Measurements from ENCODE around the gene TBCC.

The TBCC gene, protein sequence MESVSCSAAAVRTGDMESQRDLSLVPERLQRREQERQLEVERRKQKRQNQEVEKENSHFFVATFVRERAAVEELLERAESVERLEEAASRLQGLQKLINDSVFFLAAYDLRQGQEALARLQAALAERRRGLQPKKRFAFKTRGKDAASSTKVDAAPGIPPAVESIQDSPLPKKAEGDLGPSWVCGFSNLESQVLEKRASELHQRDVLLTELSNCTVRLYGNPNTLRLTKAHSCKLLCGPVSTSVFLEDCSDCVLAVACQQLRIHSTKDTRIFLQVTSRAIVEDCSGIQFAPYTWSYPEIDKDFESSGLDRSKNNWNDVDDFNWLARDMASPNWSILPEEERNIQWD

GRCh38 chr6:42745640-42746462 lies at the start of gene TBCC:
TBCC (minus strand) TSS chr6:42746103; CDS start chr6:42746073, 30 bp downstream.
- peak; percentile 89 to 95 for DNase-seq (ENCODE audit: low read depth in 2 of 2)

DNA sequence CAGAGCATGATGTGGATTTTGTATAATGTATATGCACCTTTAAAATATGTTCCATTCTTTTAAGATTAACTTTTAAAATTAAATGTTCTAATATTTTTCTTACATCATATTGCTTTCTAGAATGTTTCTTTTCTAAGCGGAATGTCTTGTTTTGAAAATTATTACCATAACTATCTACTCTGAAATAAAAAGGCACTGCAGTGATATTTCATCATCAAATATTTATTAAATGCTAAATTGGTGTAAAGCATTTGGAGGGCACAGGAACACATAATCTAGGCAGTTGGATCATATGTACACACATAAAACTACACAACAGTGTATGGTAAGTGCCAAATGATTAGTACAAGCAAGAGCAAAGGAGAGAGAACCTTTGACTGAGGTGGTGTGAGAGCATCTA lies 49.7 kb upstream of the TBCC start:
- no peak for DNase-seq (ENCODE audit: low read depth in 2 of 2)

- no peak for DNase-seq (ENCODE audit: low read depth in 2 of 2)
Observed at GRCh38 chr6:42791706-42792320, 45.9 kb upstream of the TBCC start.

DNA sequence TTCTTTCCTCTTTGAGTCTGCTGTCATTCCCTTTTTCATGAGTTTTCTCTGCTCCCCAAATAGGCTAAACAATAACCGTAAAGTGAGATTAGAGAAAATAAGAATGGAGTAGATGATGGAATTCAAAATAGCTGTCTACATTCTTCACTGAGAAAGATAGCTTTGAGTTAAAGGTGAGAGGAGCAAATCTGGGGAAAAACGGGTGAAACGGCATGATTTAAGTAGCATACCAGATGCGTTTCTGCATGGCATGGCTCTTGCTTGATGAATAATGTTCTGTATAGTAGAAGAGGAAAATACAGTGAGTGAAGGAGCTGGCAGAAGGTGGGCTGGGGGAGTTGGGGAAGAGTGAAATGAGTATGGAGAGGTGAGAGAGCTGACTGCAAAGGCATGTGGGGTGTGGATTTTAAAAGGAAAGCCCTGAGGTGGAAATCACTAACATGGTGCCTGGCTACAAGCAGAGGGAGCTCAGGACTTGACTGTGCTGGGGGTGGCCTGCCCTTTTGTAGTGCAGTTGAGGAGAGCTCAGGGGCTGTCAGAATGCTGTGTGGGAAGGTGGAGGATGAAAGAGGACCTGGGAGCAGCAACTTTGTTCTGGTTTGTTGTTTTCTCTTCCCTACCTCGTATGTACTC lies 44.8 kb upstream of the TBCC start:
- no peak for DNase-seq (ENCODE audit: low read depth in 2 of 2)

GRCh38 chr6:42788671-42789070 lies 42.8 kb upstream of the TBCC start:
- DNase-seq (ENCODE audit: low read depth in 2 of 2): no peak

DNA sequence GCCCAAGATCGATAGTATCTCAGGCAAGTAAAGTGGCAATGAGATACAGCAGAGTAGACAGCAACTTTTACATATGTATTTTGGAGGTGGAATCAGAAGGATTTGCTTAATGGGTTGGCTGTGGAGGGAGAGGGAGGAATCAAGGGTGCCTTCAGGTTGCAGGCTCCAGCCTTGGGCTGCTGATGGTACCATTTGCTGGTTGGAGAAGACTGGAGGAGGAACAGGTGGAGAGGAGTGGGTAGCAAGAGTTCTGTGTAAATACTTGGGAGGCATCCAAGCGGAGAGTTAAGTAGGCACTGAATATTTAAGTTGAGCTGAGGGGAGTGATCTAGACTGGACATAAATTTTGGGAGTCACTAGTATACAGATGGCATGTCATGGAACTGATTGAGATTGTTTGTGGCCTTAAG lies 41.2 kb upstream of the TBCC start:
- DNase-seq (ENCODE audit: low read depth in 2 of 2): no peak

DNA sequence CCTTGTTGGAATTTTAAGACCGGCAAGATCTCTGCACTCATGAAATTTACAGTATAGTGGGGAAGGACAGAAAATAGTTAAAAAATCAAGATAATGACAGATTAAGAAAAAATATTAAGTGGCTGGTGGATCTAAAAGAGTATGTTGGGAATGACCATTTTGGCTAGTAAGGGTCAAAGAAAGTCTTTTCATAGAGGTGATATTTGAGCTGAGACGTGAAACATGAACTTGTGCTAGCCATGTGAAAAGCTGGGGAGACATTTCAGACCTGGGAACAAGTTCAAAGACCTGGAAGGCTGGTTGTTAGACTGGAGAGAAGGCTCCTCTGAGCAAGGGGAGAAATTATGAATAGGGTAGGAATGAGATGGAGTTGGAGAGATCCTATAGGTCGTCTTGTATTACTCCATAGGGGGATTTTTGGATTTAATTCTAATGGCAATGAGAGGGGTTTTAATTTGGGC lies 40.7 kb upstream of the TBCC start:
- DNase-seq (ENCODE audit: low read depth in 2 of 2): no peak

DNA sequence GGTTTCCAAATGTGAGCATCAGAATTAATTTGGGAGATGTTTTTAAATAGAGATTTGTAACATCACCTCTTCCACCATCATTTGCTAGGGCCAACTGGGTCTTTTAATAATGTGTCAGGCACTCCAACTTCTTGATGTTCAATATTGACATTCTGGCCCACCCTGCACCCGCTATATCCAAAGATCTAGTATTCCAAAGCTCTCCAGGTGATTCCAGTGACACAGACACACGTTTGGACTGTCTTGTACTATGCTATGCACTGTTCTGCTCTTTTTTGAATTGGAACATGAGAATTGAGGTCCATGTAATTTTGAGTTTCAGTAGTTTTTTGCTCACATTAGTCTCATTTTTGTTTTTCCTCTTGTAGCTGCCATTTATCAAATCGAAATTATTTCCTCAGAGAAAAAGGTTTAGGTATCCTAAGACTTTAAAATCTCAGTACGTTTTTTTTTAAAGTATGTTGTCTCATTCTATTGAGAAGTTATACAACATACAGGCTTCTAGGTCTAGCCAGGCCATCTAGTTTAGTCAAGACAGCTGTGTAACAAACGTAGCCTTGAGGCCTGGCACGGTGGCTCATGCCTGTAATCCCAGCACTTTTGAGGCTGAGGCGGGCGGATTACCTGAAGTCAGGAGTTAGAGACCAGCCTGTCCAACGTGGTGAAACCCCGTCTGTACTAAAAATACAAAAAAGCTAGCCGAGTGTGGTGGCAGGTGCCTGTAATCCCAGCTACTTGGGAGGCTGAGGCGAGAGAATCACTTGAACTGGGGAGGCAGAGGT lies 39.0 kb upstream of the TBCC start:
- no peak for DNase-seq (ENCODE audit: low read depth in 2 of 2)

DNA sequence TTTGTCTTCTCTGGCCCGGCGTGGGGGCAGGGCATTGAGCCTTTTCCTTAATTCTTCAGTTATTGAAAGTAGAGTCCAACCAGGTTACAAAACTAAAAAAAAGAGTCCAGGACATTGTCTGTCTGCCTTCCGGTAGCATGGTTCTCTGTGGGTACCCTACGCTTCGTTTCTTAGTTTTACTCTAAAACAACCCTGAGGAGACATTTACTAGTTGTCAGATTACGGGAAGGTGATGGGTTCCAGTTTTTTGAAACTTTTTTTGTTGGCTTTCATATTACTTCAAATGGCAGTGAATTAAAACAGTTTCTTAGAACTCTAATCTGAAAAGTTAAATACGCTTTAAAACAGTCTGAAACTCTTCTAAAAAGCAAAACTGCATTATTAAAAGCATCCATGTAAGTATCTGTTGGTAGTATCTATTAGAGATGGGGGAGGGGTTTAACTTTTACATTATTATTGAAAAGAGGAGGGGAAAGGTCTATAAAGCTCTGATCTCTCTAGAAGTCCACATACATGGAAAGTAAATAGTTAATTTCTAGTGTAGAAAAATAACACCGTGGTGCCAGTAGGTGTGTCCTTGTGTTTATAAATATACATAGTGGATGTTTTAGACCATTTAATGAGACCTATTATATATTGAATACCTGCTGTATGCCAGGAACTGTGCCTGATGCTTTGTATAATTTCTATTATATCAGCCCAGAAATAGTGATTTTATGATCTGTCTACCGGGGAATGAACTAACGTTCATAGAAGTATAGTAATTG lies 38.2 kb upstream of the TBCC start:
- no peak for DNase-seq (ENCODE audit: low read depth in 2 of 2)

DNA sequence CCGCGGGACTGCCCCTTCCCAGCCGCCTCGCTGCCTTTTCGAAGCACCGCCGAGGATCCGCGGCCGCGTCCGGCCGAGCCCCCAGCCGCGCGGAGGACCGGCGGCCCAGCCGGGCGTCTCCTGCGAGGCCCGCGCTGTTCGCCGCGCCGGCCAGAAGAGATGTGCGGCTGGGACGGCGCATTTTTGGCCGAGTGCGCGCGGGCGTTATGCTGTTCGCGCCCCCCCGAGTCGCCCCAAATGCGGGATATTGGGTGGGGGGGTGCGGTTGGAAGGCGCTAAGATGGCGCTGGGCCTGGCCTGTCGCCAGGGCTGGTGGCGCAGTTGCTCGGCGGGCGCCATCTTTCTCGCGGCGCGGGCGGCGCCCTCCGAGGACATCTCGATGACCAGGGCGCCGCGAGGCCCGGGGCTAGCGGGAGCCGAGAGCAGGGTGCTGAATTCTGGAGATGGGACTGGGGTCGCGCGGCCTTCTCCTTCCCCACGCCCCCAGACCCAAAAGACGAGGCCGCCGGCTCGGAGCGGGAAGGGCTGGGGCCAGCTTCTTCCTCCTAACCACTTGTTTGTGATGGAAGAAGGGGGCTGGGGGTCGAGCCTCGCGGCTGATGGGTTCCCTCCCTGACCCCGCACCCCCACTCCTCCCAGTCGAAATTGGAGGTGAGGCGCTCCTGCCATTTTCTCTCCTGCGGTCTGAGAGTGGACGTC lies 37.4 kb upstream of the TBCC start:
- DNase-seq (ENCODE audit: low read depth in 2 of 2): peak; percentile 37 to 69

- peak; percentile 65 to 67 for DNase-seq (ENCODE audit: low read depth in 2 of 2)
Observed at GRCh38 chr6:42782689-42783176, 36.8 kb upstream of the TBCC start.

DNA sequence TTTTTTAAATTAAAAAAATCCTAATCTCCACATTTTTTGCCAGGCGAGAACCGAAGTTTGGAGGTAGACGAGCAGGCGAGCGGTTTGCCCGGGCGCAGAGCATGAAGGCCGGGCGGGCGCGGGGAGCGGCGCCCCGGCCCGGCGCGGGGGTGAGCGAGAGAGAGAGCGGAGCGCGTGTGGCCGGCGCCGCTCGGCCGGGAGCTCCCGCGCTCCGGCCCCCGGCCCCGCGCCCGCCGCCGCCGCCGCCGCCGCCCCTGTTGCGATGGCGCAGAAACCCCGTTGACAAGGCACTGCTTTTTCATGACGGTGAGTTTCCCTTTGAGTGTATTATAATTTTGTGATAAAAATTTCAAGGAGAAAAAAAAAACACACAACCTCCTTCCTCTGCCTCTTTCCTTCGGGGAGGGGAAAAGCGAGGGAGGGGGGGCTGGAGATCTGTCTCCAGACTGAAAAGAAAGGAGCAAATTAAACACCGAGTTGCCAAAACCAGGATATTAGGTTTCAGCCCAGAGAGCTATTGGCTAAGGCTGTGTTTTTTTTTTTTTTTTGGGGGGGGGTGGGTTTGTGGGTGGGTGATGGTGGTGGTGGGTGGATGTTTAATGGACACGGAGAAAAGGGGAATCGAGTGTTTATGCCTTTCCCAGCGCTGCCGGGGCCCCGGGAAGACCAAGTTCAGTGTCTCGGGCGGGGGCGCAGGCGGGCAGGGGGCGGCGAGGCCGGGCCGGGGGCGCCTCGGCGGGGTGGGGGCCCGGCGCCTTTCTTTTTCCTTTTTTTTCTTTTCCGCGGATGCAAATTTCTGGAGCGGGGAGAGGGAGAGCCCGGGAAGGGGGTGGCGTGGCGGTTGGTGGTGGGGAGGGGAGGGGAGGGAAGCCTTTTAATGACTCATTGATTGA lies 36.1 kb upstream of the TBCC start, which contains the start of gene BICRAL:
TSS of gene BICRAL (plus strand) at position 257 of the 893 bp plus-strand sequence. CDS start 39,971 bp downstream, outside the sequence.
- peak; percentile 40 to 60 for DNase-seq (ENCODE audit: low read depth in 2 of 2)

DNA sequence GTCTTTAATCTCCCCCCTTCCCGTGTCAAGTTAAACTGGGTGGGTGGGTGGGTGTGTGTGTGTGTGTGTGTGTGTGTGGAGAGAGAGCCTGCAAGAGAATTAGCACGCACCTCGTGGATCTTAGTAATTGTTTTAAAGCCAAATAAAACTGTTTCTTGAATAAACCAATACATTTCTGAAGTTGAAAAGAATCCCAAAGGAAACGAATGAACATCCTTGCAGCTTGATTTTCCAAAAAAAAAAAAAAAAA lies 35.6 kb upstream of the TBCC start:
- no peak for DNase-seq (ENCODE audit: low read depth in 2 of 2)

DNA sequence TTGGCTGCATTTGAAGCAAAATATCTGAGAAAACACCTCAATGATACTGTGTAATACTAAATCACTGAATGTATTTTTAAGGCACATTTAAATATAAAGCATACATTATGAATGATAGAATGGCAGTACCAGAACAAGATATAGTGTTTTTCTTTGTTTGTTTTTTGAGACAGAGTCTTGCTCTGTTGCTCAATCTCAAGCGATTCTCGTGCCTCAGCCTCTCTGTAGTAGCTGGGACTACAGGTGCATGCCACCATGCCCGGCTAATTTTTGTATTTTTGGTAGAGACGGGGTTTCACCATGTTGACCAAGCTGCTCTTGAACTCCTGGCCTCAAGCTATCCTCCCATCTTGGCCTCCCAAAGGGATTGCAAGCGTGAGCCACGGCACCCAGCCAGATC lies 33.6 kb upstream of the TBCC start:
- DNase-seq (ENCODE audit: low read depth in 2 of 2): no peak

DNA sequence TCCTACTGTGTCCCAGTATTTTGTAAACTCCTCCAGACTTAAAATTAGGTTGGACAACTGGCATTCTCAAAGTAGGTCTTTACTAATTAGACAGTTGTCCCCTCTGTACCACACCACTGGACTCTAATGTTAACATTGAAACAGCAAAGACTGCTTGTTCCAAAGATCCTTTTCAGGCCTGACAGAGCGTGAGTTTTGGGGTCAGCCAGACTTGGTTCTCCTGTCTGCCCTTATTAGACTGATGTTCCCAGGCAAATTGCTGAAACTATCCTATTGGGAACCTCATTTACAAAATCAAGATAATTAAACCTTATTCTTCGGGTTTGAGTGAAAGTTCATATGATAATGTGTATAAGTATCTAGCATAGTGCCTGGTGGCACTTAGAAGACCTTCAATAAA lies 32.2 kb upstream of the TBCC start:
- no peak for DNase-seq (ENCODE audit: low read depth in 2 of 2)

GRCh38 chr6:42777126-42777822 lies 31.4 kb upstream of the TBCC start:
- no peak for DNase-seq (ENCODE audit: low read depth in 2 of 2)

- peak in 1 of 2 donors; percentile 25 for DNase-seq (ENCODE audit: low read depth in 2 of 2)
Observed at GRCh38 chr6:42774821-42775487, 29.1 kb upstream of the TBCC start.

- DNase-seq (ENCODE audit: low read depth in 2 of 2): no peak
Observed at GRCh38 chr6:42774201-42774600, 28.3 kb upstream of the TBCC start.
